ENCODE results near the gene SLC24A1. TPM values are rescaled to one million over a fixed set of nuclear protein-coding genes. Genes with fewer than 3 reads are reported as not detected.

Gene SLC24A1
- total and polyA plus RNA-seq, 2 of the 13 experiments (the other 11 are each of a cell fraction or from before 2014, with no cell fraction given), result 5.9 to 8.3 TPM

DNA sequence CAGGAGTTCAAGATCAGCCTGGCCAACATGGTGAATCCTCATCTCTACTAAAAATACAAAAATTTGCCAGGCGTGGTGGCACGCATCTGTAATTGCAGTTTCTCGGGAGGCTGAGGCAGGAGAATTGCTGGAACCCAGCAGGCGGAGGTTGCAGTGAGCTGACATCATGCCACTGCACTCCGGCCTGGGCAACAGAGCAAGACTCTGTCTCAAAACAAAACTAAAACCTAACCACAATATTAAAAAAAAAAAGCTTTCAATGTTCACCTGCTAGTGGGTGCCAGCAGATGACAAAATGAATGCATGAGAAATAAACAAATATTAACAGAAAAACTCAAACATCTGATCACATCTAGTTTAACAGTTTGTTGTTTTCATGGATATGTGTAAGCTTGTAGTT, 9.0 kb downstream of the SLC24A1 start:
- Histone ChIP-seq H4K20me1 (ENCODE audit: insufficient read depth, low read length) (no peaks in the 10 kb centered on the region), H3K4me2 (ENCODE audit: low read depth, low read length) (no peak overlapping the region), H2AFZ (ENCODE audit: low read length) (no peak overlapping the region), H3K4me3 (replicated peaks in 1 of 3; ENCODE audit: insufficient read depth in 1 of 3, low read depth in 2 of 3, low read length in 3 of 3) (no peak overlapping the region), H3K36me3 (replicated peaks in 1 of 2; ENCODE audit: control insufficient read depth in 1 of 2, insufficient read depth in 2 of 2, low read length in 2 of 2) (no peaks in the 10 kb centered on the region; a peak in 2 of 5 replicates), H3K9ac (ENCODE audit: insufficient read depth, low read depth, low read length) (no peak overlapping the region), H3K27me3 (ENCODE audit: control insufficient read depth in 1 of 2, insufficient read depth in 2 of 2, low read length in 2 of 2) (no peaks in the 10 kb centered on the region), H3K79me2 (ENCODE audit: insufficient read depth, low read length) (no peaks in the 10 kb centered on the region), H3K9me3 (ENCODE audit: low read length) (no peaks in the 10 kb centered on the region), H3K4me1 (ENCODE audit: insufficient read depth, low read length) (peaks cover 22% of the 10 kb centered on the region), H3K27ac (ENCODE audit: extremely low read length, insufficient read depth, low read length) (no peak overlapping the region)
- in situ Hi-C loops (cut with HindIII; ENCODE audit: extremely low pct_ligation_motif_present, low pct_unique_long_range_greater_than_20kb) (loop anchor here (25.0 kb wide), 1 partner anchor 232 kb away; the partner anchor contains the start of gene RAB11A), intact Hi-C loops (cut with micrococcal nuclease; ENCODE audit: unreplicated experiment) (no loop called here)
- BruUV-seq (replicated peaks), result no TSS peak
- ChIA-PET CTCF (ENCODE audit: low intra/inter-chr PET ratio, low total read pairs) (no interaction called here), POLR2A (no interaction called here)
- WGBS (ENCODE audit: low lambda C conversion rate), result 98% methylated on average over 5 of the region's 5 CpGs
- TF ChIP-seq IKZF4 (CRISPR knock-in tag; IDR thresholded peaks at IDR 0.05; ENCODE audit: borderline replicate concordance, low read depth, not compliant biosample characterization) (no peak), THYN1 (CRISPR knock-in tag; IDR thresholded peaks at IDR 0.05; ENCODE audit: borderline replicate concordance, low read depth) (no peak), PHF21A (CRISPR knock-in tag; IDR thresholded peaks at IDR 0.05) (no peak), ZNF572 (CRISPR knock-in tag; IDR thresholded peaks at IDR 0.05) (no peak), HNF4A (CRISPR knock-in tag; IDR thresholded peaks at IDR 0.05) (no peak)
- TF ChIP-seq, protein P1, sequence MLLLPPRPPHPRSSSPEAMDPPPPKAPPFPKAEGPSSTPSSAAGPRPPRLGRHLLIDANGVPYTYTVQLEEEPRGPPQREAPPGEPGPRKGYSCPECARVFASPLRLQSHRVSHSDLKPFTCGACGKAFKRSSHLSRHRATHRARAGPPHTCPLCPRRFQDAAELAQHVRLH (CRISPR knock-in tag; IDR thresholded peaks at IDR 0.05; ENCODE audit: borderline replicate concordance, low read depth), result no peak
- TF ChIP-seq, protein P2, sequence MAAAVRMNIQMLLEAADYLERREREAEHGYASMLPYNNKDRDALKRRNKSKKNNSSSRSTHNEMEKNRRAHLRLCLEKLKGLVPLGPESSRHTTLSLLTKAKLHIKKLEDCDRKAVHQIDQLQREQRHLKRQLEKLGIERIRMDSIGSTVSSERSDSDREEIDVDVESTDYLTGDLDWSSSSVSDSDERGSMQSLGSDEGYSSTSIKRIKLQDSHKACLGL (CRISPR knock-in tag; IDR thresholded peaks at IDR 0.05), result no peak
- DNase-seq (ENCODE audit: low spot score) (no peak), FAIRE-seq (no peak), ATAC-seq (no peak)

DNA sequence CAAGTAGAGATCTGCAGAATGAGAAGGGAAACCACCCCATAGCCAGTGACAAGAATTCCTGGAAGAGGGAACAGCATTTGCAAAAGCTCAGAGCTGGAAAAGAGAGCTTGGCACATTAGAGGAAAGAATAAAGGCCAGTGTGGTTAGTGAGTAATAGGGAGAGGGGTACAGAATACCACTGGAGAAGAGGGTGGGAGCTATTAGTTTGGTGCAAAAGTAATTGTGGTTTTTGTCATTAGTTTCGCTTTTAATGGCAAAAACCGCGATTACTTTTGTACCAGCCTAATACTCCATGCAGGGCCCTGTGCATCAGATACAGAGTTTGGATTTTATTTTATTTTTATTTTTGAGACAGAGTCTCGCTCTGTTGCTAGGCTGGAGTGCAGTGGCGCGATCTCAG, 9.8 kb downstream of the SLC24A1 start:
- WGBS (ENCODE audit: low lambda C conversion rate), result 96% methylated on average over 6 of the region's 6 CpGs
- in situ Hi-C loops (cut with HindIII; ENCODE audit: extremely low pct_ligation_motif_present, low pct_unique_long_range_greater_than_20kb) (loop anchor here (25.0 kb wide), 1 partner anchor 231 kb away; the partner anchor contains the start of gene RAB11A), intact Hi-C loops (cut with micrococcal nuclease; ENCODE audit: unreplicated experiment) (no loop called here)
- Histone ChIP-seq H3K4me1 (ENCODE audit: insufficient read depth, low read length) (peaks cover 22% of the 10 kb centered on the region), H2AFZ (ENCODE audit: low read length) (no peak overlapping the region), H3K36me3 (replicated peaks in 1 of 2; ENCODE audit: control insufficient read depth in 1 of 2, insufficient read depth in 2 of 2, low read length in 2 of 2) (no peaks in the 10 kb centered on the region; a peak in 1 of 5 replicates), H3K4me3 (replicated peaks in 1 of 3; ENCODE audit: insufficient read depth in 1 of 3, low read depth in 2 of 3, low read length in 3 of 3) (no peak overlapping the region), H3K9me3 (ENCODE audit: low read length) (no peaks in the 10 kb centered on the region), H3K79me2 (ENCODE audit: insufficient read depth, low read length) (no peaks in the 10 kb centered on the region), H3K27ac (ENCODE audit: extremely low read length, insufficient read depth, low read length) (no peak overlapping the region), H3K27me3 (ENCODE audit: control insufficient read depth in 1 of 2, insufficient read depth in 2 of 2, low read length in 2 of 2) (no peaks in the 10 kb centered on the region), H3K4me2 (ENCODE audit: low read depth, low read length) (no peak overlapping the region), H4K20me1 (ENCODE audit: insufficient read depth, low read length) (no peaks in the 10 kb centered on the region), H3K9ac (ENCODE audit: insufficient read depth, low read depth, low read length) (no peak overlapping the region)
- ATAC-seq (no peak), DNase-seq (ENCODE audit: low spot score) (no peak), FAIRE-seq (no peak)
- POLR2A ChIA-PET, result no interaction called here
- CTCF ChIA-PET (ENCODE audit: low intra/inter-chr PET ratio, low total read pairs), result no interaction called here
- no peak for TF ChIP-seq RBM22 (optimal IDR thresholded peaks at IDR 0.05; ENCODE audit: low read length)
- no TSS peak for BruUV-seq (replicated peaks)
